OCI-LY7 (cell line): ENCODE data around the gene GGACT. TPM values are rescaled to one million over a fixed set of nuclear protein-coding genes. Genes with fewer than 3 reads are reported as not detected.
A peak's percentile ranks its signal among the peaks of the same experiment; 100 is the strongest.

Source experiments
- BruUV-seq: library from RNA; stranded (reverse); fragments of 400-500 nt; replicated peaks from 2 replicates; lab custom pipeline; 2021; lab: Mats Ljungman, UMichigan
- CTCF ChIA-PET: fragments of 300-600 bp; sonication (Branson Sonifier 250); formaldehyde crosslinking; loops from one replicate; lab custom pipeline; 2022; ENCODE audit warnings: antibody characterized with exemption; ENCODE audit not compliant: unreplicated experiment; lab: Charles Lee
- POLR2A ChIA-PET: fragments of 300-600 bp; sonication (Branson Sonifier 250); formaldehyde crosslinking; loops from one replicate; lab custom pipeline; 2022; ENCODE audit warnings: antibody characterized with exemption; lab: Charles Lee
- DNase-seq: peaks from one replicate; pipeline ENCODE4 v3.0.0-alpha.2; 2015; ENCODE audit warnings: low spot score
- H2AFZ ChIP-seq: fragments of 200-600 bp; sonication (generic), shearing (Covaris generic); 2 replicates; pipeline ENCODE4 v1.6.1; 2014; ENCODE audit warnings: mild to moderate bottlenecking, antibody characterized with exemption, low read length, moderate library complexity
- H3K27ac ChIP-seq: fragments of 200-600 bp; sonication (generic); 2 replicates; pipeline ENCODE4 v1.5.1; 2014; ENCODE audit warnings: mixed run types, low read depth, mild to moderate bottlenecking, moderate library complexity, low read length, inconsistent platforms; ENCODE audit not compliant: poor library complexity, severe bottlenecking
- H3K36me3 ChIP-seq: fragments of 200-600 bp; sonication (generic); 2 replicates; pipeline ENCODE4 v1.6.1; 2014; ENCODE audit warnings: mild to moderate bottlenecking, antibody characterized with exemption, low read length, moderate library complexity, mixed read lengths; ENCODE audit not compliant: insufficient read depth
- H3K4me1 ChIP-seq: fragments of 200-600 bp; sonication (generic); 2 replicates; pipeline ENCODE4 v1.5.1; 2014; ENCODE audit warnings: mild to moderate bottlenecking, low read length; ENCODE audit not compliant: insufficient read depth, poor library complexity, severe bottlenecking
- H3K4me2 ChIP-seq: fragments of 200-600 bp; sonication (generic); 2 replicates; pipeline ENCODE4 v1.6.1; 2014; ENCODE audit warnings: mild to moderate bottlenecking, low read length
- H3K4me3 ChIP-seq: fragments of 200-600 bp; sonication (generic); 2 replicates; pipeline ENCODE4 v1.5.1; 2014; ENCODE audit warnings: mild to moderate bottlenecking, low read depth, low read length; ENCODE audit not compliant: poor library complexity, severe bottlenecking
- H3K79me2 ChIP-seq: fragments of 200-600 bp; sonication (generic); 2 replicates; pipeline ENCODE4 v1.6.1; 2016; ENCODE audit warnings: low read depth, mild to moderate bottlenecking, low read length, moderate library complexity, mixed read lengths; ENCODE audit not compliant: insufficient read depth
- H3K9me2 ChIP-seq: fragments of 200-600 bp; sonication (generic); 2 replicates; pipeline ENCODE4 v1.6.1; 2016; ENCODE audit warnings: mild to moderate bottlenecking, low read length, mixed read lengths; ENCODE audit not compliant: insufficient read depth
- H3K9me3 ChIP-seq: fragments of 200-600 bp; sonication (generic); 2 replicates; pipeline ENCODE4 v1.6.1; 2014; ENCODE audit warnings: mild to moderate bottlenecking, mixed run types, low read length, mixed read lengths
- H4K20me1 ChIP-seq: fragments of 200-600 bp; sonication (generic); 2 replicates; pipeline ENCODE4 v1.6.1; 2014; ENCODE audit warnings: mild to moderate bottlenecking, antibody characterized with exemption, low read length, moderate library complexity, mixed read lengths; ENCODE audit not compliant: insufficient read depth
- CTCF ChIP-seq: fragments of 200-600 bp; sonication (generic); conservative IDR thresholded peaks from 2 replicates; pipeline ENCODE4 v1.5.1; 2014; ENCODE audit warnings: mild to moderate bottlenecking, antibody characterized with exemption, low read length, moderate library complexity, mixed read lengths
- EZH2phosphoT487 ChIP-seq: fragments of 200-600 bp; sonication (generic); IDR thresholded peaks from 2 replicates; pipeline ENCODE4 v1.6.1; 2018; ENCODE audit warnings: low read depth, borderline replicate concordance, mild to moderate bottlenecking, mixed run types, antibody characterized with exemption, low read length, moderate library complexity, mixed read lengths
- intact Hi-C: fragments of 100-400 bp; cut with micrococcal nuclease; formaldehyde crosslinking; loops from one replicate; pipeline ENCODE4 v1.10.0; 2022; ENCODE audit not compliant: unreplicated experiment
- total RNA-seq, 2 experiments: library from RNA; depleted of rRNA in 1 of 2; stranded (reverse); fragments of >200 nt in 1 of 2; shearing (Covaris generic) in 1 of 2; gene quantifications; 2 replicates each; pipeline ENCODE4 v1.2.3, GENCODE V29; 2014 to 2022

GGACT gene
- total RNA-seq, 2 experiments from 2014 or later: 0.53 to 0.69 TPM

GRCh38 chr13:100573121-100573520 is 15.5 kb downstream of the GGACT start:
- H4K20me1 ChIP-seq: no peaks in the 10 kb centered on the region
- H3K4me3 ChIP-seq: no peak overlapping the region
- no peak overlapping the region for H2AFZ ChIP-seq
- peak; percentile 62 for DNase-seq
- H3K4me2 ChIP-seq: no peak overlapping the region
- no peak overlapping the region for H3K27ac ChIP-seq
- POLR2A ChIA-PET: no interaction called here
- CTCF ChIA-PET: interaction anchor here (0.6 to 0.9 kb wide), 2 partner anchors 14 to 101 kb away, joined by 3 to 4 read pairs; no protein-coding TSS in a partner anchor
- H3K4me1 ChIP-seq: no peaks in the 10 kb centered on the region
- TF ChIP-seq CTCF (peak; percentile 76), EZH2phosphoT487 (no peak)
- no TSS peak for BruUV-seq
- H3K36me3 ChIP-seq: no peaks in the 10 kb centered on the region
- H3K9me2 ChIP-seq: no peaks in the 10 kb centered on the region
- H3K9me3 ChIP-seq: no peaks in the 10 kb centered on the region
- no peaks in the 10 kb centered on the region for H3K79me2 ChIP-seq
- intact Hi-C loops: no loop called here

GRCh38 chr13:100566543-100566942 is 22.0 kb downstream of the GGACT start:
- POLR2A ChIA-PET: no interaction called here
- Histone ChIP-seq H3K4me1 (no peaks in the 10 kb centered on the region), H3K79me2 (no peaks in the 10 kb centered on the region), H3K4me3 (no peak overlapping the region), H2AFZ (no peak overlapping the region), H3K4me2 (no peak overlapping the region), H3K27ac (no peak overlapping the region), H3K9me3 (no peaks in the 10 kb centered on the region), H3K36me3 (no peaks in the 10 kb centered on the region), H3K9me2 (no peaks in the 10 kb centered on the region), H4K20me1 (no peaks in the 10 kb centered on the region)
- TF ChIP-seq EZH2phosphoT487 (no peak), CTCF (no peak)
- BruUV-seq: no TSS peak
- DNase-seq: no peak
- intact Hi-C loops: no loop called here
- CTCF ChIA-PET: no interaction called here

- no peak for TF ChIP-seq EZH2phosphoT487
- Histone ChIP-seq H3K9me3 (no peaks in the 10 kb centered on the region), H3K27ac (no peak overlapping the region), H3K79me2 (no peaks in the 10 kb centered on the region), H3K9me2 (no peaks in the 10 kb centered on the region), H3K4me1 (no peaks in the 10 kb centered on the region), H3K4me2 (no peak overlapping the region), H4K20me1 (no peaks in the 10 kb centered on the region), H3K36me3 (no peaks in the 10 kb centered on the region), H3K4me3 (no peak overlapping the region), H2AFZ (no peak overlapping the region)
- intact Hi-C loops: no loop called here
- POLR2A ChIA-PET: no interaction called here
- DNase-seq: no peak
- BruUV-seq: no TSS peak
- CTCF ChIA-PET: no interaction called here
These were observed 23.3 kb downstream of the GGACT start for GRCh38 chr13:100565286-100565685.
